ENCODE measurements around the gene GAS5.
"Not testable (repeated sequence)": the region's sequence is repeated elsewhere in the genome, so short reads cannot be mapped to it uniquely, and the experiment has no call there.

The GAS5 gene

GRCh38 chr1:173867753-173868265 is at the start of gene GAS5:
TSS of gene GAS5 (minus strand) at chr1:173867989.
- DNase-seq: peak; percentile 89

GRCh38 chr1:173917149-173917548 is 49.4 kb upstream of the GAS5 start, which contains the start of gene SERPINC1:
TSS of gene SERPINC1 (minus strand) at chr1:173917327. CDS start at chr1:173917259, 68 bp downstream.
- no peak for DNase-seq

- DNase-seq: no peak
Measured at GRCh38 chr1:173916667-173917066, 48.9 kb upstream of the GAS5 start.

- no peak for DNase-seq
Measured at GRCh38 chr1:173915596-173915995, 47.8 kb upstream of the GAS5 start.

- DNase-seq: no peak
Measured at GRCh38 chr1:173914366-173914871, 46.6 kb upstream of the GAS5 start.

- DNase-seq: no peak
Measured at GRCh38 chr1:173913111-173913510, 45.3 kb upstream of the GAS5 start.

- DNase-seq: no peak
Measured at GRCh38 chr1:173903827-173904531, 36.2 kb upstream of the GAS5 start.

- DNase-seq: no peak
Measured at GRCh38 chr1:173900992-173901391, 33.2 kb upstream of the GAS5 start.

- no peak for DNase-seq
Measured at GRCh38 chr1:173900427-173900826, 32.6 kb upstream of the GAS5 start.

GRCh38 chr1:173894189-173894588 is 26.4 kb upstream of the GAS5 start:
- DNase-seq: no peak

GRCh38 chr1:173893611-173894010 is 25.8 kb upstream of the GAS5 start:
- DNase-seq: no peak

- no peak for DNase-seq
Measured at GRCh38 chr1:173889885-173890284, 22.1 kb upstream of the GAS5 start.

- no peak for DNase-seq
Measured at GRCh38 chr1:173888749-173889148, 21.0 kb upstream of the GAS5 start.

- no peak for DNase-seq
Measured at GRCh38 chr1:173887627-173888026, 19.8 kb upstream of the GAS5 start.

- no peak for DNase-seq
Measured at GRCh38 chr1:173886746-173887611, 19.2 kb upstream of the GAS5 start.

GRCh38 chr1:173884701-173885100 is 16.9 kb upstream of the GAS5 start:
- no peak for DNase-seq

- not testable (repeated sequence) for DNase-seq
Measured at GRCh38 chr1:173881117-173881516, 13.3 kb upstream of the GAS5 start.

GRCh38 chr1:173878251-173878650 is 10.5 kb upstream of the GAS5 start:
- no peak for DNase-seq

GRCh38 chr1:173876732-173877131 is 8.9 kb upstream of the GAS5 start:
- no peak for DNase-seq

GRCh38 chr1:173871500-173871899 is 3.7 kb upstream of the GAS5 start:
- no peak for DNase-seq

GRCh38 chr1:173871091-173871490 is 3.3 kb upstream of the GAS5 start:
- DNase-seq: no peak

- DNase-seq: no peak
Measured at GRCh38 chr1:173870252-173871075, 2.7 kb upstream of the GAS5 start.

- no peak for DNase-seq
Measured at GRCh38 chr1:173869021-173869359, 1.2 kb upstream of the GAS5 start.

Data from NCI-H524 treated with DMSO at 0.1 percent for 48 hours (cell line).